Mesendoderm (in vitro differentiated cells): Measurements from ENCODE around the gene CST11.
A peak's percentile ranks its signal among the peaks of the same experiment; 100 is the strongest.
"Not testable (repeated sequence)": the region's sequence is repeated elsewhere in the genome, so short reads cannot be mapped to it uniquely, and the experiment has no call there.

Experiments used
- DNase-seq: peaks from one replicate; pipeline ENCODE4 v3.0.0; 2013
- H2AK5ac ChIP-seq: 2 replicates; pipeline ENCODE4 v1.6.1; 2013; ENCODE audit warnings: low read length, inconsistent platforms
- H2BK120ac ChIP-seq: 2 replicates; pipeline ENCODE4 v1.6.1; 2013; ENCODE audit warnings: low read depth, mild to moderate bottlenecking, low read length, moderate library complexity, mixed read lengths
- H2BK15ac ChIP-seq: replicated peaks from 2 replicates; pipeline ENCODE4 v1.6.1; 2013; ENCODE audit warnings: low read depth, mild to moderate bottlenecking, moderate library complexity
- H2BK5ac ChIP-seq: 2 replicates; pipeline ENCODE4 v1.6.1; 2013; ENCODE audit warnings: low read length, inconsistent platforms
- H3K18ac ChIP-seq: 2 replicates; pipeline ENCODE4 v1.6.1; 2013; ENCODE audit warnings: mild to moderate bottlenecking, low read length, mixed read lengths
- H3K23ac ChIP-seq: one replicate; pipeline ENCODE4 v1.6.1; 2013; ENCODE audit warnings: low read length
- H3K27ac ChIP-seq: 2 replicates; pipeline ENCODE4 v1.5.1; 2013; ENCODE audit warnings: low read depth, mild to moderate bottlenecking, inconsistent platforms, low read length, moderate library complexity
- H3K27me3 ChIP-seq: 2 replicates; pipeline ENCODE4 v1.6.1; 2013; ENCODE audit warnings: low read length, control low read depth, mild to moderate bottlenecking, inconsistent platforms; ENCODE audit not compliant: insufficient read depth, poor library complexity
- H3K36me3 ChIP-seq: 2 replicates; pipeline ENCODE4 v1.6.1; 2013; ENCODE audit warnings: low read length, inconsistent platforms; ENCODE audit not compliant: control insufficient read depth, insufficient read depth
- H3K4ac ChIP-seq: one replicate; pipeline ENCODE4 v1.6.1; 2013; ENCODE audit warnings: low read depth, mild to moderate bottlenecking, low read length, moderate library complexity
- H3K4me1 ChIP-seq: 2 replicates; pipeline ENCODE4 v1.6.1; 2013; ENCODE audit warnings: low read depth, low read length, inconsistent platforms; ENCODE audit not compliant: control insufficient read depth
- H3K4me2 ChIP-seq: 2 replicates; pipeline ENCODE4 v1.6.1; 2013; ENCODE audit warnings: low read length
- H3K4me3 ChIP-seq: 2 replicates; pipeline ENCODE4 v1.5.1; 2013; ENCODE audit warnings: mild to moderate bottlenecking, low read length
- H3K56ac ChIP-seq: one replicate; pipeline ENCODE4 v1.6.1; 2013; ENCODE audit warnings: low read length
- H3K79me1 ChIP-seq: 2 replicates; pipeline ENCODE4 v1.6.1; 2013; ENCODE audit warnings: low read length, inconsistent platforms
- H3K79me2 ChIP-seq: 2 replicates; pipeline ENCODE4 v1.6.1; 2013; ENCODE audit warnings: mild to moderate bottlenecking, low read length; ENCODE audit not compliant: control insufficient read depth, insufficient read depth
- H3K9ac ChIP-seq: 2 replicates; pipeline ENCODE4 v1.6.1; 2013; ENCODE audit warnings: low read length, inconsistent platforms
- H4K5ac ChIP-seq: one replicate; pipeline ENCODE4 v1.6.1; 2013; ENCODE audit warnings: low read length
- H4K8ac ChIP-seq: one replicate; pipeline ENCODE4 v1.6.1; 2013; ENCODE audit warnings: low read depth, mild to moderate bottlenecking, control low read depth, low read length, moderate library complexity
- WGBS: extraction: QIAGEN DNeasy Blood & Tissue Kit; methylation state at CpG from one replicate; pipeline ENCODE4 v1.1.7; 2013; ENCODE audit warnings: low lambda C conversion rate, missing lambda C conversion rate; ENCODE audit not compliant: insufficient coverage; ENCODE audit errors: extremely low coverage; 5-methylcytosine and 5-hydroxymethylcytosine counted together

The CST11 gene

GRCh38 chr20:23476015-23476754, 23.5 kb upstream of the CST11 start:
- Histone ChIP-seq H4K5ac (no peak overlapping the region), H3K79me1 (no peaks in the 10 kb centered on the region), H3K18ac (no peak overlapping the region), H3K27me3 (no peaks in the 10 kb centered on the region), H3K4me1 (no peaks in the 10 kb centered on the region), H4K8ac (no peak overlapping the region), H3K56ac (no peak overlapping the region), H3K9ac (no peak overlapping the region), H3K79me2 (no peaks in the 10 kb centered on the region), H3K4ac (no peak overlapping the region), H2BK15ac (no peak overlapping the region), H2AK5ac (no peak overlapping the region), H3K27ac (no peak overlapping the region), H3K23ac (no peak overlapping the region), H2BK5ac (no peak overlapping the region), H3K4me3 (no peak overlapping the region), H2BK120ac (no peak overlapping the region), H3K4me2 (no peak overlapping the region), H3K36me3 (no peaks in the 10 kb centered on the region)
- 100% methylated on average over 4 of the region's 6 CpGs for WGBS
- DNase-seq, result no peak

- no peak for DNase-seq
Measured at GRCh38 chr20:23475395-23475794, 22.7 kb upstream of the CST11 start.

GRCh38 chr20:23473293-23473692, 20.6 kb upstream of the CST11 start:
- no CpG with 5 or more reads among the region's 2 CpGs for WGBS
- not testable (repeated sequence) for H3K23ac ChIP-seq, H2AK5ac ChIP-seq, H2BK120ac ChIP-seq, H3K4me3 ChIP-seq, H2BK15ac ChIP-seq, H3K79me2 ChIP-seq, H4K8ac ChIP-seq, H2BK5ac ChIP-seq, H3K79me1 ChIP-seq, H3K4me2 ChIP-seq, H3K18ac ChIP-seq, H4K5ac ChIP-seq, H3K27ac ChIP-seq, H3K36me3 ChIP-seq, H3K4ac ChIP-seq, H3K27me3 ChIP-seq, H3K56ac ChIP-seq, H3K9ac ChIP-seq, H3K4me1 ChIP-seq
- DNase-seq, result peak; percentile 29

More at GRCh38 chr20:23475395-23475794, 22.7 kb upstream of the CST11 start:
- Histone ChIP-seq H3K27me3 (no peaks in the 10 kb centered on the region), H3K4ac (no peak overlapping the region), H3K9ac (no peak overlapping the region), H3K4me3 (no peak overlapping the region), H4K8ac (no peak overlapping the region), H2AK5ac (no peak overlapping the region), H3K79me1 (no peaks in the 10 kb centered on the region), H3K4me1 (no peaks in the 10 kb centered on the region), H2BK120ac (no peak overlapping the region), H2BK5ac (no peak overlapping the region), H3K23ac (no peak overlapping the region), H3K18ac (no peak overlapping the region), H3K36me3 (no peaks in the 10 kb centered on the region), H3K79me2 (no peaks in the 10 kb centered on the region), H2BK15ac (no peak overlapping the region), H3K4me2 (no peak overlapping the region), H4K5ac (no peak overlapping the region), H3K56ac (no peak overlapping the region), H3K27ac (no peak overlapping the region)
- no CpG with 5 or more reads among the region's 5 CpGs for WGBS

- H3K4me1 ChIP-seq, H3K56ac ChIP-seq, H3K23ac ChIP-seq, H3K79me2 ChIP-seq, H4K5ac ChIP-seq, H3K36me3 ChIP-seq, H4K8ac ChIP-seq, H3K4me3 ChIP-seq, H2AK5ac ChIP-seq, H3K4ac ChIP-seq, H2BK120ac ChIP-seq, H3K27me3 ChIP-seq, H2BK15ac ChIP-seq, H3K79me1 ChIP-seq, H3K18ac ChIP-seq, DNase-seq, H3K4me2 ChIP-seq, H2BK5ac ChIP-seq, H3K27ac ChIP-seq, H3K9ac ChIP-seq: not testable (repeated sequence)
- no CpG with 5 or more reads among the region's 5 CpGs for WGBS
Measured at GRCh38 chr20:23472306-23472705, 19.6 kb upstream of the CST11 start.

GRCh38 chr20:23466961-23467360, 14.3 kb upstream of the CST11 start:
- H3K79me2 ChIP-seq, H2AK5ac ChIP-seq, H3K4me3 ChIP-seq, H3K23ac ChIP-seq, H3K27ac ChIP-seq, H3K79me1 ChIP-seq, H3K18ac ChIP-seq, DNase-seq, H3K9ac ChIP-seq, H3K36me3 ChIP-seq, H3K56ac ChIP-seq, H3K4ac ChIP-seq, H3K4me2 ChIP-seq, H2BK15ac ChIP-seq, H4K8ac ChIP-seq, H3K4me1 ChIP-seq, H2BK120ac ChIP-seq, H3K27me3 ChIP-seq, H2BK5ac ChIP-seq, H4K5ac ChIP-seq: not testable (repeated sequence)
- no CpG with 5 or more reads among the region's 3 CpGs for WGBS

- no peak overlapping the region for H4K8ac ChIP-seq
- no peak overlapping the region for H3K4ac ChIP-seq
- no peak overlapping the region for H3K18ac ChIP-seq
- H2BK5ac ChIP-seq, result no peak overlapping the region
- H3K56ac ChIP-seq, result no peak overlapping the region
- no peak for DNase-seq
- no peak overlapping the region for H3K27ac ChIP-seq
- no peak overlapping the region for H4K5ac ChIP-seq
- H2BK120ac ChIP-seq, result no peak overlapping the region
- H3K79me2 ChIP-seq, result no peaks in the 10 kb centered on the region
- no peaks in the 10 kb centered on the region for H3K36me3 ChIP-seq
- H3K4me1 ChIP-seq, result no peaks in the 10 kb centered on the region
- H3K4me3 ChIP-seq, result no peak overlapping the region
- no peak overlapping the region for H2AK5ac ChIP-seq
- H3K79me1 ChIP-seq, result no peaks in the 10 kb centered on the region
- H2BK15ac ChIP-seq, result no peak overlapping the region
- WGBS, result no CpG with 5 or more reads among the region's 1 CpG
- H3K27me3 ChIP-seq, result no peaks in the 10 kb centered on the region
- H3K9ac ChIP-seq, result no peak overlapping the region
- no peak overlapping the region for H3K23ac ChIP-seq
- no peak overlapping the region for H3K4me2 ChIP-seq
Measured at GRCh38 chr20:23461180-23461579, 8.5 kb upstream of the CST11 start.
